KOPT-K1 (cell line): ENCODE measurements around the gene STK26.
"Not testable (repeated sequence)": the region's sequence is repeated elsewhere in the genome, so short reads cannot be mapped to it uniquely, and the experiment has no call there.

ENCODE experiments used
- H3K27ac ChIP-seq: fragments of 200-600 bp; sonication (generic); 2 replicates; pipeline ENCODE4 v1.5.1; 2016; ENCODE audit warnings: antibody characterized with exemption, mild to moderate bottlenecking, low read depth, low read length; ENCODE audit not compliant: poor library complexity, severe bottlenecking
- H3K36me3 ChIP-seq: fragments of 200-600 bp; sonication (generic); 2 replicates; pipeline ENCODE4 v1.5.1; 2017; ENCODE audit warnings: antibody characterized with exemption, mild to moderate bottlenecking, low read length, moderate library complexity; ENCODE audit not compliant: insufficient read depth
- H3K9me3 ChIP-seq: fragments of 200-600 bp; sonication (generic); 2 replicates; pipeline ENCODE4 v1.5.1; 2017; ENCODE audit warnings: antibody characterized with exemption, low read length, mild to moderate bottlenecking; ENCODE audit not compliant: insufficient read depth, poor library complexity, severe bottlenecking

STK26 gene

DNA sequence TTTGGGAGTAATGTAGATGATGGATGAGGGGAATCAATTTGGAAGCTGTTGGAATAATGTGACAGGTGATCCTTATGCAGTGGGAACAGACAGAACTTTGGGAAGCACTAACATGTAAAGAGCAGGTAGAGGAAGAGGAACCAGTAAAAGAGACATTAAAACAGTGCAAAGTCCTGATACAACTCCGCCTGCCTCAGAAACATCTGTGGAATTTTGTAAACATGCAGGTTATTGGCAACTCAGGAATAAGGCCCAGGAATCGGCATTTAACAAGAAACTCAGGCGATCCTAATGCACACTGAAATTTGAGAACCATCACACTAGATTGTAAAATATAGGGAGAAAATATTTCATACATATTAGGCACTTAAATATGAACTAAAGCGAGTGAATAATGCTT lies 75.6 kb downstream of the STK26 start:
- not testable (repeated sequence) for H3K36me3 ChIP-seq, H3K27ac ChIP-seq, H3K9me3 ChIP-seq

DNA sequence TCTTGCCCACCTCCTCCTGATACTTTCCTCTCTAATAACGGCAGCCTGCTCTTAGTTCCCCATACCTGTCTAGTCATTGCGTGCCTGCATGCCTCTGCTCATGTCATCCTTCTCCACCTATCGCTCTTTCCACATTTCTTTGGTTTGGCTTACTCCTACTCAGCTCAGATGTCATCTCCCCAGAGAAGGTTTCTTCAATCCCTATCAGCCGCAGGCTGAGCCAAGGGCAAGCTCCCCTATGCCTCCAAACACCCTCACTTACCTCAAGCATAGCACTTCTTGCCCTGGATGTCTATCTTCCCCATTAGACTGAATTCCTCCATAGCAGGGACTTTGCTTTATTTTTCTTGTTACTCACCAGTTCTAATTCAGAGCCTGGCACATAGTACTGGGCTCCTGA lies 78.1 kb downstream of the STK26 start:
- Histone ChIP-seq H3K9me3 (no peaks in the 10 kb centered on the region), H3K27ac (no peak overlapping the region)

DNA sequence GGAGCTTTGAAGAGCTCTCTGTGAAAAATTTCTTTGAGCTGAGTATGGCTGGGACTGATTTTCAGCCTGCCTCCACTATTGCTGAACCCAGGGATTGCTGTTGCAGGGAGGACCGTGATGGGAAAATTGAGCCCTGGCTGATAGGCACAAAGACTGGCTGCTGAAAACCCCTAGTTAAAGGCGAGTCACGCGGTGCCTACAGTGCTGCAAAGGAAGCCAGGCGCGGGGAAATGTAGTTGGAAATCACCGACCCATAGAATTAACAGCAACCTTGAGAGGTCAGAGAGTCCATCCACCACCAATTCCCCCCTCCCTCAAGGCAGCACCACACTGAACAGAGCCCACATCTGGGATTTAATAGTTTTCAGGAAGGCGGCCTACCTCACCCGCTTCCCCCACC lies 78.7 kb downstream of the STK26 start:
- no peak overlapping the region for H3K27ac ChIP-seq
- no peaks in the 10 kb centered on the region for H3K9me3 ChIP-seq
- H3K36me3 ChIP-seq = no peaks in the 10 kb centered on the region

More for the DNA sequence above, 78.1 kb downstream of the STK26 start:
- H3K36me3 ChIP-seq = no peaks in the 10 kb centered on the region

DNA sequence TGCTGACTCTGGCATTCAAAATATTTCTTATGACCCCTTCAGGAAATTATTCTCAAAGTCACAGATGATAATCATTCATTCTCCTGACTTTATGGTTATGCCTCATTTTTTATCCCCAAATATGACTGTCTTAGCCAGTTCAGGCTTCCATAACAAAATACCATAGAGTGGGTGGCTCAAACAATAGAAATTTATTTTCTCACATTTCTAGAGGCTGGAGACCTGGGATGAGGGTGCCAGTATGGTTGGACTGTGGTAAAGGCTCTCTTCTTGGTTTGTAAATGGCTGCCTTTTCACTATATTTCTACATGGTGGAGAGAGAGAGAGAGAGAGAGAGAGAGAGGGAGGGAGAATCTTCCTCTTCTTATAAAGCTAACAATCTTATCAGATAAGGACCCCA lies 84.2 kb downstream of the STK26 start:
- Histone ChIP-seq H3K9me3 (no peaks in the 10 kb centered on the region), H3K36me3 (no peaks in the 10 kb centered on the region), H3K27ac (no peak overlapping the region)

DNA sequence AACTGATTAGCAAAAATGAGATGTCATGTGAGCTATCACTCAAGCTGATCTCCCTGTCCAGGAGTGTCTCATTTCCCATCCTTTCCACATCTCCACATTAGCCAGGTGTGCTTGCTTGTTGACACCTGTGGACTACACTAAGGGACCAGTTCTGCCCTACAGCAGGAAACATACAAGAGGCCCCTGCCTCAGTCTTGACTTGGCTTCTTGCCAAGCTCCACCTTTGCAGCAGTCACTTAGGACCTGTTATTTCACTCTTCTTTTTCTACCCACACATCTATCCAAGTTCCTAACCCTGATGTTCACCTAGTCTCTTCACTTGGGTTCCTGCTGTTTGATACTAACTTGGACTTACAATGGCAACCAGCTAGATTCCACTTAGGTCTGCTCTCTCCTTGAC lies 91.5 kb downstream of the STK26 start:
- no peaks in the 10 kb centered on the region for H3K9me3 ChIP-seq
- no peaks in the 10 kb centered on the region for H3K36me3 ChIP-seq
- H3K27ac ChIP-seq = no peak overlapping the region

DNA sequence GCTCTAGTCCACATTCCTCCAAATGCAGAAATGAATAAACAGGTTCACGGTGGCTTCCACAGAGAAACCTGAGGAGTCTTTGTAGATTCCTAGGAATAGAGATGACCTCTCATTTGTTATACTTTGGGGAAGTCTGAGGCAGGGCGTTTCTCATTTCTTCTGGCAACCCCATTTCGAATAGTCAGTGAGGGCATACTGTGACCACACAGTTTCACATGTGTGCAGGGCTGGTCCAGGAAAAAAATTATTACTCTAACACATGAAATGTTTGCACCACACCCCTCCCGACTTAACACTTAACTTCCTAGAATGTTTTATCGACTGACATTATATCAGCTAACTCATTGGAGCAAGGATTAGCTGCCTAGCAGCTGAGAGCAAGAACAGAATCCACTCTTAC lies 92.7 kb downstream of the STK26 start:
- no peak overlapping the region for H3K27ac ChIP-seq
- H3K36me3 ChIP-seq = no peaks in the 10 kb centered on the region
- no peaks in the 10 kb centered on the region for H3K9me3 ChIP-seq

DNA sequence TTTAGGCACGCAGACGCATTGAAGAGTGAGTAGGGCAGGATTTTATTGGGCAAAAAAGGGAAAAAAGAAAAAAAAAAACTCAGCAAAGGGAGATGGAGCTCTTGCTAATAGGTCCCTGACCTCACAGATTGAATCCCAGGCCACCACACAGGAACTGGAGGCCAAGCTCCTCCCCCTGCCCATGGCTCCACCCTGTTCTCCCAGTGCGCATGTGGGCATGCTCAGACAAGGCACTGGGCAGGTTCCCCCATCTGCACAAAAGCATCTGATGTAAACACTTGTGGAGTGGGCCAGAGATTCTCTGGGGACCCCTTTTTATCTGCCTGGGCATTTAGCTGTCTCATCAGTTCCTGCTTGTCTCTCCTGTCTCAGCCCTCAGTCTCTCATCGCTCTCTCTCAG lies 95.3 kb downstream of the STK26 start:
- H3K9me3 ChIP-seq = no peaks in the 10 kb centered on the region
- no peaks in the 10 kb centered on the region for H3K36me3 ChIP-seq
- H3K27ac ChIP-seq = no peak overlapping the region

DNA sequence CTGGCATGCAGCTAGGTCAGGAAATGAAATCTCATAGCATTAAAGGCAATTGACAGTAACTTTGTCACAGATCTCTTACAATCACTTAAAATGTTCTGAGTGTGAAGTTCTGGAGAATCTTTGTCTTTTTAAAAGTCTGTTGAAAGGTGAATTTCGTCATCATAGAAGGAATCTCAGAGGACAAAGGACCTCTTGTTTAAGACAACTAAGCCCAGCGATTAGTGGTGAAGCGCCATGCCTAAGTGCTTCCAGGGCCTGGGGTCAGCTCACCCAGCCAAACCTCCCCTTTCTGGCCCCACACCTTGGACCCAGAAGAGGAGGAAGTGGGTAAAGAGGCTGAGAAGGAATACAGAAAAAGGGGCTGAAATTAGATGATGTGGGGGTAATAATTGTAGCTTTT lies 96.2 kb downstream of the STK26 start:
- no peak overlapping the region for H3K27ac ChIP-seq

DNA sequence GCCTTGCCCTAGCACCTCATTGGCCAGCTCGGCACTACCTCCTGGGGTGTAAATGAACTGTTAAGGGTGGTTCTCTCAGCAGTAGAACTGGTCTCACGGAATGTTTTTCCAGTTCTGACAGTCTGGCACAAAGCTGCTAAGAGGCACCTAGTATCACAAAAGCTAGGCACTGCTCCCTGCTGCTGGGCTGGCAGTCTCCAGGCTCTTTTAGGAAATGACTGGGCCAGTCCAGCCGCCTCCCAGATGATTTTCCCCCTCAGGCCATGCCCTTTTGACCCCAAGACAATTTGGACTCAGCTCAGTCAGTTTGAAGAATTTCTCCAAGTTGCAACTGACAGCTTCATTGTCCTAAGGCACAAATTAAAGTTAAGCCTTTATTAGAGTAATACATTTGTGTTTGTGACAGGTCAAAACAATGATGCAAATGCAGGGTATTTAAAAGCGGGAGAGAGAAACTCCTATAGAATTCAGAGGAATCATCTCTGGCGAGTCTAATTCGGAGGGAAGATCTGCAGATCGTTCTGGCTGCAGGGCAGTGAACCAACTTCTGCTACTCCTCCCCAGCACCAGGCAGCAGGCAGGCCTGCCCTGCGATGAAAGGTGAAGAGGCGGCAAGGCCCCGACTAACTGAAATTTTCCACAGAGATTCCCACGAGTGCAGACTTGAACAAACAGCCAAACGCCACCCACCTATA lies 96.9 kb downstream of the STK26 start:
- Histone ChIP-seq H3K36me3 (no peaks in the 10 kb centered on the region), H3K9me3 (no peaks in the 10 kb centered on the region), H3K27ac (no peak overlapping the region)

More for the DNA sequence above, 96.2 kb downstream of the STK26 start:
- H3K36me3 ChIP-seq = no peaks in the 10 kb centered on the region
- H3K9me3 ChIP-seq = no peaks in the 10 kb centered on the region

DNA sequence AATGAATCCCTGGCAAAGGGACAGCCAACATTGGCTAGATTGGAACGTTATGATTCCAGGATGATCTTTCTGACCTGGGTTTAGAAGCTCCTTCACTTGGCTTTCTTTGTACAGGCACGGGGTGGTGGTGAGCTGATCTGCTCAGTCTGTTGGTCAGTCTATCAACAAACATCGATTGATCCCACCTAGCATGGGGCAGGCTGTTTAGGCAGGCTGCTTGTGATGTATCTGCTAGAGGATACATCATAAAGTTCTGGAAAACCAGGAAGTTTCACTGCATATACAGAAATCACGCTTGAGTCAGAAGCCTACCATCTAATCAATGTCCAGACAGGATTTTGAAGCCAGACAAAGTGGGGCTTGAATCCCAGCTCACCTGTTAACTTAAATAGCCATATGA lies 97.8 kb downstream of the STK26 start:
- Histone ChIP-seq H3K36me3 (no peaks in the 10 kb centered on the region), H3K27ac (no peak overlapping the region), H3K9me3 (no peaks in the 10 kb centered on the region)
